H1 (cell line): ENCODE results near the gene MNAT1.

Source experiments
- CBX5 ChIP-seq: fragments of 300-800, 300-1000 bp; sonication (generic); IDR thresholded peaks from 2 replicates; pipeline ENCODE4 v1.7.1; 2016; ENCODE audit warnings: antibody characterized with exemption, low read length, low read depth
- CHD2 ChIP-seq: IDR thresholded peaks from 2 replicates; pipeline ENCODE4 v1.6.1; 2012; ENCODE audit warnings: low read length, improper control_type of control experiment
- EP300 ChIP-seq, 2 experiments: IDR thresholded peaks; 1 replicate in 1 of 2; 2 replicates in 1 of 2; pipeline ENCODE4 v1.6.1; 2011 to 2012; ENCODE audit warnings: low read depth in 2 of 2, low read length in 2 of 2, mild to moderate bottlenecking in 2 of 2, borderline replicate concordance in 1 of 2, inconsistent platforms in 1 of 2, moderate library complexity in 1 of 2
- GABPA ChIP-seq: IDR thresholded peaks from 2 replicates; pipeline ENCODE4 v1.6.1; 2011; ENCODE audit warnings: mild to moderate bottlenecking, low read length, moderate library complexity, borderline replicate concordance; ENCODE audit not compliant: insufficient read depth
- PHF8 ChIP-seq: fragments of 200-600 bp; sonication (generic); conservative IDR thresholded peaks from 2 replicates; pipeline ENCODE4 v1.7.1; 2012; ENCODE audit warnings: low read depth, mild to moderate bottlenecking, inconsistent platforms, low read length, moderate library complexity
- POLR2A ChIP-seq, 2 experiments: IDR thresholded peaks; 1 replicate in 1 of 2; 2 replicates in 1 of 2; pipeline ENCODE4 v1.6.1; 2011; ENCODE audit warnings: low read depth in 2 of 2, low read length in 2 of 2, mild to moderate bottlenecking in 2 of 2; ENCODE audit errors: control extremely low read depth in 1 of 2
- POLR2AphosphoS5 ChIP-seq: IDR thresholded peaks from 2 replicates; pipeline ENCODE4 v1.6.1; 2011; ENCODE audit warnings: low read depth, low read length
- SIN3A ChIP-seq, 2 experiments: IDR thresholded peaks in 1 of 2; conservative IDR thresholded peaks in 1 of 2; 2 replicates each; pipeline ENCODE4 v1.6.1; 2011 to 2012; ENCODE audit warnings: low read length in 2 of 2, improper control_type of control experiment in 1 of 2, low read depth in 1 of 2, mild to moderate bottlenecking in 1 of 2
- SIRT6 ChIP-seq: IDR thresholded peaks from one replicate; pipeline ENCODE4 v1.7.1; 2012; ENCODE audit warnings: low read length, inconsistent platforms
- SP2 ChIP-seq: IDR thresholded peaks from 2 replicates; pipeline ENCODE4 v1.6.1; 2012; ENCODE audit warnings: mild to moderate bottlenecking, low read length, inconsistent platforms
- SRF ChIP-seq: IDR thresholded peaks from 2 replicates; pipeline ENCODE4 v1.6.1; 2011; ENCODE audit warnings: mild to moderate bottlenecking, low read depth, low read length, moderate library complexity
- TBP ChIP-seq: IDR thresholded peaks from 2 replicates; pipeline ENCODE4 v1.6.1; 2011; ENCODE audit warnings: low read depth, low read length, improper control_type of control experiment
- TF ChIP-seq, protein P1 (sequence below), 3 experiments: IDR thresholded peaks; 1 replicate in 2 of 3; 2 replicates in 1 of 3; pipeline versions ENCODE4 v1.5.1 to v1.6.1; 2011; ENCODE audit warnings: low read length in 3 of 3, mild to moderate bottlenecking in 3 of 3, inconsistent platforms in 2 of 3, low read depth in 1 of 3, moderate library complexity in 1 of 3; ENCODE audit not compliant: insufficient read depth in 1 of 3; ENCODE audit errors: control extremely low read depth in 1 of 3

DNA sequence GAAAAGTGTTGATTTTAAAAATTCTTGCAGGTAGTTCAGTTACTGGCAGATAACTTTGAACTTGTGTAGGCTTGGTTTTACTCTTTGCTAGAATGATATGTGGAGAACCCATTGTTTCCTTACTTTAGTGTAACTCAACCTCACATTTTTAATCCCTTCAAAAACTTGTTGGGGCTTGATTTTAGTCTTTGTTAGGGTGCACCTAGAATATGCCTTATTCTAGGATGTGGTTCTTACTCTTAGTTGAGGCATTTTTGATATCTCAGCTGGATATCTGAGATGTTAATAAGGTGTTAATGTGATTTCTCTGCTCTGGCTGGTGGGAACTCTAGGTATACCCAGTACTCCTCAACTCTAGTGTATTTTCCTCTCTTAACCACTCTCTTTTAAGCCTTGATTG, 10.0 kb downstream of the MNAT1 start:
- TF ChIP-seq TBP = no peak
- TF ChIP-seq CBX5 = no peak
- TF ChIP-seq, protein P1, sequence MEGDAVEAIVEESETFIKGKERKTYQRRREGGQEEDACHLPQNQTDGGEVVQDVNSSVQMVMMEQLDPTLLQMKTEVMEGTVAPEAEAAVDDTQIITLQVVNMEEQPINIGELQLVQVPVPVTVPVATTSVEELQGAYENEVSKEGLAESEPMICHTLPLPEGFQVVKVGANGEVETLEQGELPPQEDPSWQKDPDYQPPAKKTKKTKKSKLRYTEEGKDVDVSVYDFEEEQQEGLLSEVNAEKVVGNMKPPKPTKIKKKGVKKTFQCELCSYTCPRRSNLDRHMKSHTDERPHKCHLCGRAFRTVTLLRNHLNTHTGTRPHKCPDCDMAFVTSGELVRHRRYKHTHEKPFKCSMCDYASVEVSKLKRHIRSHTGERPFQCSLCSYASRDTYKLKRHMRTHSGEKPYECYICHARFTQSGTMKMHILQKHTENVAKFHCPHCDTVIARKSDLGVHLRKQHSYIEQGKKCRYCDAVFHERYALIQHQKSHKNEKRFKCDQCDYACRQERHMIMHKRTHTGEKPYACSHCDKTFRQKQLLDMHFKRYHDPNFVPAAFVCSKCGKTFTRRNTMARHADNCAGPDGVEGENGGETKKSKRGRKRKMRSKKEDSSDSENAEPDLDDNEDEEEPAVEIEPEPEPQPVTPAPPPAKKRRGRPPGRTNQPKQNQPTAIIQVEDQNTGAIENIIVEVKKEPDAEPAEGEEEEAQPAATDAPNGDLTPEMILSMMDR (IDR thresholded peaks at IDR 0.05; ENCODE audit: control extremely low read depth in 1 of 3, insufficient read depth in 1 of 3, low read depth in 1 of 3, low read length in 3 of 3) = no peak
- no peak for TF ChIP-seq POLR2AphosphoS5
- TF ChIP-seq PHF8 = no peak
- TF ChIP-seq EP300 (IDR thresholded peaks at IDR 0.05; ENCODE audit: borderline replicate concordance in 1 of 2, low read depth in 2 of 2, low read length in 2 of 2) = no peak
- TF ChIP-seq CHD2 = no peak
- no peak for TF ChIP-seq SP2
- no peak for TF ChIP-seq SIN3A (conservative IDR thresholded peaks at IDR 0.05 in 1 of 2, IDR thresholded peaks at IDR 0.05 in 1 of 2; ENCODE audit: low read depth in 1 of 2, low read length in 2 of 2)
- no peak for TF ChIP-seq POLR2A (IDR thresholded peaks at IDR 0.05; ENCODE audit: control extremely low read depth in 1 of 2, low read depth in 2 of 2, low read length in 2 of 2)
- no peak for TF ChIP-seq GABPA
- TF ChIP-seq SRF = no peak
- TF ChIP-seq SIRT6 = no peak
